ENCODE data around the gene TMTC1. TPM values are rescaled to one million over a fixed set of nuclear protein-coding genes. Genes with fewer than 3 reads are reported as not detected.

The TMTC1 gene
- total and polyA plus RNA-seq, 7 donors = 15.8 to 45.8 (median 30.4) TPM

- Histone ChIP-seq H3K9me3 (no peaks in the 10 kb centered on the region), H3K27me3 (ENCODE audit: insufficient read depth in 3 of 3, low read length in 2 of 3) (no peaks in the 10 kb centered on the region), H3K27ac (no peak overlapping the region), H3K4me3 (no peak overlapping the region), H3K36me3 (ENCODE audit: insufficient read depth in 1 of 2, low read depth in 1 of 2) (peaks cover 0 to 3% of the 10 kb centered on the region in 2 donors), H3K4me1 (peaks cover 17% of the 10 kb centered on the region)
- DNase-seq (no peak), ATAC-seq (no peak)
- intact Hi-C loops (cut with DNase I) = no loop called here
- WGBS, 3 donors = 88 to 89% (median 88%) methylated on average over 1 of the region's 1 CpG
- no peak for TF ChIP-seq CTCF (IDR thresholded peaks at IDR 0.05)
Observed at GRCh38 chr12:29681370-29681769, 102.4 kb downstream of the TMTC1 start.

GRCh38 chr12:29676676-29677075 lies 107.1 kb downstream of the TMTC1 start:
- no peak overlapping the region for H3K27ac ChIP-seq
- TF ChIP-seq CTCF (IDR thresholded peaks at IDR 0.05) = no peak
- peaks cover 0 to 3% of the 10 kb centered on the region in 2 donors for H3K36me3 ChIP-seq (ENCODE audit: insufficient read depth in 1 of 2, low read depth in 1 of 2)
- ATAC-seq (no peak), DNase-seq (no peak)
- intact Hi-C loops (cut with DNase I) = no loop called here
- H3K27me3 ChIP-seq (ENCODE audit: insufficient read depth in 3 of 3, low read length in 2 of 3) = no peaks in the 10 kb centered on the region
- WGBS, 3 donors = 34 to 44% (median 42%) methylated on average over 2 of the region's 2 CpGs
- H3K9me3 ChIP-seq = no peaks in the 10 kb centered on the region
- H3K4me1 ChIP-seq = peaks cover 57% of the 10 kb centered on the region
- no peak overlapping the region for H3K4me3 ChIP-seq

GRCh38 chr12:29674463-29674862 lies 109.3 kb downstream of the TMTC1 start:
- H3K4me1 ChIP-seq = peaks cover 57% of the 10 kb centered on the region
- no peaks in the 10 kb centered on the region for H3K9me3 ChIP-seq
- H3K27ac ChIP-seq = no peak overlapping the region
- no peak for TF ChIP-seq CTCF (IDR thresholded peaks at IDR 0.05)
- no peak for DNase-seq
- H3K27me3 ChIP-seq (ENCODE audit: insufficient read depth in 3 of 3, low read length in 2 of 3) = no peaks in the 10 kb centered on the region
- H3K36me3 ChIP-seq (ENCODE audit: insufficient read depth in 1 of 2, low read depth in 1 of 2) = peaks cover 0 to 3% of the 10 kb centered on the region in 2 donors
- intact Hi-C loops (cut with DNase I) = no loop called here
- 30 to 61% (median 44%) methylated on average over 5 of the region's 5 CpGs for WGBS, 3 donors
- no peak overlapping the region for H3K4me3 ChIP-seq
- ATAC-seq = no peak

GRCh38 chr12:29673346-29673745 lies 110.4 kb downstream of the TMTC1 start:
- H3K36me3 ChIP-seq (ENCODE audit: insufficient read depth in 1 of 2, low read depth in 1 of 2) = peaks cover 0 to 3% of the 10 kb centered on the region in 2 donors
- DNase-seq = no peak
- no peak overlapping the region for H3K4me3 ChIP-seq
- H3K27me3 ChIP-seq (ENCODE audit: insufficient read depth in 3 of 3, low read length in 2 of 3) = no peaks in the 10 kb centered on the region
- no peak for ATAC-seq
- no peaks in the 10 kb centered on the region for H3K9me3 ChIP-seq
- H3K27ac ChIP-seq = no peak overlapping the region
- TF ChIP-seq CTCF (IDR thresholded peaks at IDR 0.05) = no peak
- peaks cover 55% of the 10 kb centered on the region for H3K4me1 ChIP-seq
- 56 to 84% (median 59%) methylated on average over 3 of the region's 3 CpGs for WGBS, 3 donors
- intact Hi-C loops (cut with DNase I) = no loop called here

- ATAC-seq (peak; percentile 67 to 88 (median 74)), DNase-seq (no peak)
- Histone ChIP-seq H3K4me1 (peaks cover 52% of the 10 kb centered on the region), H3K4me3 (no peak overlapping the region), H3K27ac (no peak overlapping the region), H3K36me3 (ENCODE audit: insufficient read depth in 1 of 2, low read depth in 1 of 2) (peaks cover 0 to 4% of the 10 kb centered on the region in 2 donors), H3K9me3 (no peaks in the 10 kb centered on the region), H3K27me3 (ENCODE audit: insufficient read depth in 3 of 3, low read length in 2 of 3) (no peaks in the 10 kb centered on the region)
- intact Hi-C loops (cut with DNase I) = no loop called here
- no peak for TF ChIP-seq CTCF (IDR thresholded peaks at IDR 0.05)
- 11 to 32% (median 15%) methylated on average over 4 of the region's 4 CpGs for WGBS, 3 donors
Observed at GRCh38 chr12:29672580-29672979, 111.2 kb downstream of the TMTC1 start.

Measured in psoas muscle (tissue), 8 donors.